ENCODE data around the gene TMEM179B. TPM values are rescaled to one million over a fixed set of nuclear protein-coding genes. Genes with fewer than 3 reads are reported as not detected.
"Not testable (repeated sequence)": the region's sequence is repeated elsewhere in the genome, so short reads cannot be mapped to it uniquely, and the experiment has no call there.

Gene TMEM179B
- total RNA-seq, 1 experiment from 2014 or later: 51.6 TPM

DNA sequence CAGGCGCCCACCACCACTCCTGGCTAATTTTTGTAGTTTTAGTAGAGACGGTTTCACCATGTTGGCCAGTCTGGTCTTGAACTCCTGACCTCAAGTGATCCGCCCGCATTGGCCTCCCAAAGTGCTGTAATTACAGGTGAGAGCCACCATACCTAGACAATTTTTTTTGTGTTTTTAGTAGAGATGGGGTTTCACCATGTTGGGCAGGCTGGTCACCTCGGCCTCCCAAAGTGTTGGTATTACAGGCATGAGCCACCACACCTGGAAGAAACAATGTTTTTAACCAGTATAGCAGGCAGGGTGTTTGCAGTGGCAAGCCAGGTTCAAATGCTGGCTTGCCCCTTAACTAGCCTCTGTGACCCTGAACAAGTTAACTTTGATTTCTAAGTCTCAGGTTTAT lies 37.3 kb upstream of the TMEM179B start:
- H3K79me2 ChIP-seq (ENCODE audit: insufficient read depth, low read length); H3K4me2 ChIP-seq (ENCODE audit: low read length); H3K36me3 ChIP-seq (ENCODE audit: control insufficient read depth in 1 of 2, insufficient read depth in 2 of 2, low read length in 2 of 2); H3K9me3 ChIP-seq (ENCODE audit: control insufficient read depth in 1 of 2, insufficient read depth in 1 of 2, low read depth in 1 of 2, low read length in 2 of 2); H3K4me3 ChIP-seq (replicated peaks in 1 of 2; ENCODE audit: low read depth in 1 of 2, low read length in 2 of 2); ATAC-seq; RAD21 ChIA-PET (ENCODE audit: low non-redundant PET in 1 of 2, low total read pairs in 2 of 2, uncharacterized antibody in 2 of 2, unreplicated experiment in 2 of 2); H4K20me1 ChIP-seq (ENCODE audit: insufficient read depth); BruUV-seq (replicated peaks); H3K27me3 ChIP-seq (ENCODE audit: insufficient read depth, low read length); H3K9me2 ChIP-seq (ENCODE audit: insufficient read depth); H3K27ac ChIP-seq (ENCODE audit: low read depth, low read length); CTCF ChIA-PET; H3K9ac ChIP-seq (ENCODE audit: low read length); H2AFZ ChIP-seq (ENCODE audit: low read depth, low read length, poor library complexity, severe bottlenecking); DNase-seq (ENCODE audit: low read depth, low spot score); intact Hi-C loops (cut with micrococcal nuclease): not testable (repeated sequence)
- H3K4me1 ChIP-seq (ENCODE audit: control insufficient read depth in 1 of 2, insufficient read depth in 2 of 2, low read length in 2 of 2): peaks cover 4 to 15% of the 10 kb centered on the region in 2 experiments; a peak in 3 of 4 replicates
- POLR2A ChIA-PET: interaction anchor here (1.6 kb wide), 1 partner anchor 22 kb away, joined by 4 read pairs; the partner anchor contains the start of genes HNRNPUL2 and TTC9C

DNA sequence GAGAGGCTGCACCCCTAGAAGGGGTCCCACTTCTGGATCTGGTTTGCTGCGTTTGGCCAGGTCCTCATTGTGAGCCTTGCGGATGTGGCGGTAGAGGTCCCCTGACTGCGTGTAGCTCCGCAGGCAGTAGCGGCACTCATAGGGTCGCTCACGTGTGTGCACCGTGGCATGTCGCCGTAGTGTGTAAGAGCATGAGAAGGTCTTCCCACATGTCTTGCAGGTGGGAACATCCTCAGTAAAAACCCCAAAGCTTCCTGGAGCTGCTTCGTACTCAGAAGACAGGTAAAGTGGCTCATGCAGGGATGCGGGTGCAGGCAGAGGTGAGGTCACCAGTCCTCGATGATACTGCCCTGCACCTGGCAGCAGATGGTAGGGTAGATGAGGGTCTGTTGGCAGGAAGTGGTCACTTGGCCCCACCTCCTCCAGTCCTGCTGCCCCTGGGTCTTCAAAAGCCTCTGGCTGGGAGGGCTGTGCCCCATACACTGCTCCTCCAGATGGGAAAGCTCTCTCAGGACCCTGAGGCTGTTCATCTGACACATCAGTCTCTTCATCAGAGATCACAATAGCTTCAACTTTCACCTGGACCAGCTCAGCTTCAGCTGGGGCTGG lies 34.9 kb upstream of the TMEM179B start:
- Histone ChIP-seq H3K4me2 (ENCODE audit: low read length) (no peak overlapping the region), H2AFZ (ENCODE audit: low read depth, low read length, poor library complexity, severe bottlenecking) (no peak overlapping the region), H3K9ac (ENCODE audit: low read length) (no peak overlapping the region), H3K4me1 (ENCODE audit: control insufficient read depth in 1 of 2, insufficient read depth in 2 of 2, low read length in 2 of 2) (peaks cover 4 to 18% of the 10 kb centered on the region in 2 experiments; a peak in 3 of 4 replicates), H4K20me1 (ENCODE audit: insufficient read depth) (no peaks in the 10 kb centered on the region), H3K4me3 (replicated peaks in 1 of 2; ENCODE audit: low read depth in 1 of 2, low read length in 2 of 2) (no peak overlapping the region), H3K36me3 (ENCODE audit: control insufficient read depth in 1 of 2, insufficient read depth in 2 of 2, low read length in 2 of 2) (no peaks in the 10 kb centered on the region), H3K27ac (ENCODE audit: low read depth, low read length) (no peak overlapping the region), H3K9me3 (ENCODE audit: control insufficient read depth in 1 of 2, insufficient read depth in 1 of 2, low read depth in 1 of 2, low read length in 2 of 2) (no peaks in the 10 kb centered on the region), H3K9me2 (ENCODE audit: insufficient read depth) (no peaks in the 10 kb centered on the region), H3K27me3 (ENCODE audit: insufficient read depth, low read length) (no peaks in the 10 kb centered on the region), H3K79me2 (ENCODE audit: insufficient read depth, low read length) (no peaks in the 10 kb centered on the region; the same call in 1 of the 2 replicates)
- ChIA-PET POLR2A (no interaction called here), CTCF (no interaction called here), RAD21 (ENCODE audit: low non-redundant PET in 1 of 2, low total read pairs in 2 of 2, uncharacterized antibody in 2 of 2, unreplicated experiment in 2 of 2) (no interaction called here)
- ATAC-seq (no peak), DNase-seq (ENCODE audit: low read depth, low spot score) (no peak)
- TF ChIP-seq POLR2A (IDR thresholded peaks at IDR 0.05; ENCODE audit: borderline replicate concordance, extremely low read depth, insufficient read depth, insufficient read length) (no peak), ZFX (IDR thresholded peaks at IDR 0.05) (no peak), ELF1 (IDR thresholded peaks at IDR 0.05; ENCODE audit: borderline replicate concordance, low read depth) (no peak), JUND (IDR thresholded peaks at IDR 0.05) (no peak), SIN3A (IDR thresholded peaks at IDR 0.05; ENCODE audit: low read depth) (no peak), TCF7L2 (IDR thresholded peaks at IDR 0.05; ENCODE audit: borderline replicate concordance, extremely low read depth, insufficient read depth, insufficient read length) (no peak), YY1 (IDR thresholded peaks at IDR 0.05; ENCODE audit: extremely low read depth, insufficient replicate concordance, low read depth, low read length) (no peak), EGR1 (IDR thresholded peaks at IDR 0.05; ENCODE audit: low read depth) (no peak), EZH2 (IDR thresholded peaks at IDR 0.05) (no peak), SRF (IDR thresholded peaks at IDR 0.05; ENCODE audit: low read depth) (no peak), CBX3 (IDR thresholded peaks at IDR 0.05; ENCODE audit: low read depth) (no peak), EZH2phosphoT487 (IDR thresholded peaks at IDR 0.05; ENCODE audit: borderline replicate concordance) (no peak), RAD21 (IDR thresholded peaks at IDR 0.05; ENCODE audit: low read depth) (no peak), CEBPB (IDR thresholded peaks at IDR 0.05; ENCODE audit: low read depth) (no peak), POLR2AphosphoS5 (IDR thresholded peaks at IDR 0.05; ENCODE audit: low read depth, low read length) (no peak), FOSL1 (IDR thresholded peaks at IDR 0.05; ENCODE audit: low read depth) (no peak)
- TF ChIP-seq, protein P1, sequence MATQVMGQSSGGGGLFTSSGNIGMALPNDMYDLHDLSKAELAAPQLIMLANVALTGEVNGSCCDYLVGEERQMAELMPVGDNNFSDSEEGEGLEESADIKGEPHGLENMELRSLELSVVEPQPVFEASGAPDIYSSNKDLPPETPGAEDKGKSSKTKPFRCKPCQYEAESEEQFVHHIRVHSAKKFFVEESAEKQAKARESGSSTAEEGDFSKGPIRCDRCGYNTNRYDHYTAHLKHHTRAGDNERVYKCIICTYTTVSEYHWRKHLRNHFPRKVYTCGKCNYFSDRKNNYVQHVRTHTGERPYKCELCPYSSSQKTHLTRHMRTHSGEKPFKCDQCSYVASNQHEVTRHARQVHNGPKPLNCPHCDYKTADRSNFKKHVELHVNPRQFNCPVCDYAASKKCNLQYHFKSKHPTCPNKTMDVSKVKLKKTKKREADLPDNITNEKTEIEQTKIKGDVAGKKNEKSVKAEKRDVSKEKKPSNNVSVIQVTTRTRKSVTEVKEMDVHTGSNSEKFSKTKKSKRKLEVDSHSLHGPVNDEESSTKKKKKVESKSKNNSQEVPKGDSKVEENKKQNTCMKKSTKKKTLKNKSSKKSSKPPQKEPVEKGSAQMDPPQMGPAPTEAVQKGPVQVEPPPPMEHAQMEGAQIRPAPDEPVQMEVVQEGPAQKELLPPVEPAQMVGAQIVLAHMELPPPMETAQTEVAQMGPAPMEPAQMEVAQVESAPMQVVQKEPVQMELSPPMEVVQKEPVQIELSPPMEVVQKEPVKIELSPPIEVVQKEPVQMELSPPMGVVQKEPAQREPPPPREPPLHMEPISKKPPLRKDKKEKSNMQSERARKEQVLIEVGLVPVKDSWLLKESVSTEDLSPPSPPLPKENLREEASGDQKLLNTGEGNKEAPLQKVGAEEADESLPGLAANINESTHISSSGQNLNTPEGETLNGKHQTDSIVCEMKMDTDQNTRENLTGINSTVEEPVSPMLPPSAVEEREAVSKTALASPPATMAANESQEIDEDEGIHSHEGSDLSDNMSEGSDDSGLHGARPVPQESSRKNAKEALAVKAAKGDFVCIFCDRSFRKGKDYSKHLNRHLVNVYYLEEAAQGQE (IDR thresholded peaks at IDR 0.05; ENCODE audit: low read depth): no peak
- TF ChIP-seq, protein P2, sequence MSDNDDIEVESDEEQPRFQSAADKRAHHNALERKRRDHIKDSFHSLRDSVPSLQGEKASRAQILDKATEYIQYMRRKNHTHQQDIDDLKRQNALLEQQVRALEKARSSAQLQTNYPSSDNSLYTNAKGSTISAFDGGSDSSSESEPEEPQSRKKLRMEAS (IDR thresholded peaks at IDR 0.05): no peak
- intact Hi-C loops (cut with micrococcal nuclease): no loop called here
- no TSS peak for BruUV-seq (replicated peaks)
